TTC549 (cell line): Measurements from ENCODE around the gene CHMP4B.
"Not testable (repeated sequence)": the region's sequence is repeated elsewhere in the genome, so short reads cannot be mapped to it uniquely, and the experiment has no call there.

ENCODE experiments used
- FAIRE-seq: peaks from 2 replicates; lab custom pipeline; 2012; peaks lifted over from hg19 to GRCh38; lab: Jason Lieb, UNC

CHMP4B gene

GRCh38 chr20:33790566-33790965, 20.6 kb upstream of the CHMP4B start:
- FAIRE-seq, result no peak

GRCh38 chr20:33791021-33791420, 20.1 kb upstream of the CHMP4B start:
- FAIRE-seq, result no peak

- no peak for FAIRE-seq
These were observed 19.6 kb upstream of the CHMP4B start for GRCh38 chr20:33791540-33791939.

- FAIRE-seq, result no peak
These were observed 19.1 kb upstream of the CHMP4B start for GRCh38 chr20:33791959-33792597.

GRCh38 chr20:33792598-33792989, 18.6 kb upstream of the CHMP4B start:
- FAIRE-seq, result not testable (repeated sequence)

GRCh38 chr20:33793011-33793931, 17.9 kb upstream of the CHMP4B start:
- FAIRE-seq, result no peak

- FAIRE-seq, result no peak
These were observed 14.8 kb upstream of the CHMP4B start for GRCh38 chr20:33796263-33796906.

- FAIRE-seq, result no peak
These were observed 14.1 kb upstream of the CHMP4B start for GRCh38 chr20:33796907-33797544.

GRCh38 chr20:33798444-33798843, 12.7 kb upstream of the CHMP4B start:
- FAIRE-seq, result no peak

GRCh38 chr20:33803921-33804337, 7.2 kb upstream of the CHMP4B start:
- no peak for FAIRE-seq

- no peak for FAIRE-seq
These were observed 2.8 kb upstream of the CHMP4B start for GRCh38 chr20:33808388-33808787.

- no peak for FAIRE-seq
These were observed 889 bp upstream of the CHMP4B start for GRCh38 chr20:33810259-33810658.

GRCh38 chr20:33811776-33812151, 616 bp downstream of the CHMP4B start:
- FAIRE-seq, result no peak

GRCh38 chr20:33812152-33812849, 1.2 kb downstream of the CHMP4B start:
- FAIRE-seq, result no peak

GRCh38 chr20:33812908-33813462, 1.8 kb downstream of the CHMP4B start:
- FAIRE-seq, result no peak

GRCh38 chr20:33814238-33814712, 3.1 kb downstream of the CHMP4B start:
- no peak for FAIRE-seq

- no peak for FAIRE-seq
These were observed 4.5 kb downstream of the CHMP4B start for GRCh38 chr20:33815671-33816070.

GRCh38 chr20:33816191-33816590, 5.0 kb downstream of the CHMP4B start:
- no peak for FAIRE-seq

- no peak for FAIRE-seq
These were observed 6.3 kb downstream of the CHMP4B start for GRCh38 chr20:33817411-33817810.

- no peak for FAIRE-seq
These were observed 8.3 kb downstream of the CHMP4B start for GRCh38 chr20:33819456-33819855.

GRCh38 chr20:33820362-33820761, 9.2 kb downstream of the CHMP4B start:
- no peak for FAIRE-seq
